NCI-H2107 (cell line): ENCODE measurements around the gene RTKN.
"Not testable (repeated sequence)": the region's sequence is repeated elsewhere in the genome, so short reads cannot be mapped to it uniquely, and the experiment has no call there.

ENCODE experiments used
- DNase-seq: peaks from one replicate; lab custom pipeline; 2025; lab: John Stamatoyannopoulos, UW

The RTKN gene

DNA sequence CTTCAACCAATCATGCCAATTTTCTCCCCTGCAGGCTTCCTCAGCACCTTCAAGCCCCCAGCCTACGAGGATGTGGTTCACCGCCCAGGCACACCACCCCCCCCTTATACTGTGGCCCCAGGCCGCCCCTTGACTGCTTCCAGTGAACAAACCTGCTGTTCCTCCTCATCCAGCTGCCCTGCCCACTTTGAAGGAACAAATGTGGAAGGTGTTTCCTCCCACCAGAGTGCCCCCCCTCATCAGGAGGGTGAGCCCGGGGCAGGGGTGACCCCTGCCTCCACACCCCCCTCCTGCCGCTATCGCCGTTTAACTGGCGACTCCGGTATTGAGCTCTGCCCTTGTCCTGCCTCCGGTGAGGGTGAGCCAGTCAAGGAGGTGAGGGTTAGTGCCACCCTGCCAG, 18.4 kb upstream of the RTKN start:
- not testable (repeated sequence) for DNase-seq

DNA sequence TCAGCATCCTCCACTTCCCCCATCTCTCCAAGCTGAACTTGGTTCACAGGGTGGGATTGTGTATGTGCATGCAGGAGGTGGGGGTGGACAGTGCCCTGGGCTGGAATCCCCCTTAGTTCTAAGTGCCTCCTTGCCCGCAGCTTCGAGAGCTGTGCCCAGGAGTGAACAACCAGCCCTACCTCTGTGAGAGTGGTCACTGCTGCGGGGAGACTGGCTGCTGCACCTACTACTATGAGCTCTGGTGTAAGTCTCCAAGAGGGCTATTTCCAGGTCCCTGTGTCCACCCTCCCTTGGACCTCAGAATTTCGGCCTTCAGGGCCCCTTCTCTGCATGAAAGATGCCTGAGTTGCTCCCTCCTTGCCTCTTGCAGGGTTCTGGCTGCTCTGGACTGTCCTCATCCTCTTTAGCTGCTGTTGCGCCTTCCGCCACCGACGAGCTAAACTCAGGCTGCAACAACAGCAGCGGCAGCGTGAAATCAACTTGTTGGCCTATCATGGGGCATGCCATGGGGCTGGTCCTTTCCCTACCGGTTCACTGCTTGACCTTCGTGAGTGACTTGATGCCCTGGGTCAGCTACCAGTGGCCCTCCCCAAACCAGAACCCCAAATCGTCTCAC, 17.9 kb upstream of the RTKN start:
- not testable (repeated sequence) for DNase-seq

DNA sequence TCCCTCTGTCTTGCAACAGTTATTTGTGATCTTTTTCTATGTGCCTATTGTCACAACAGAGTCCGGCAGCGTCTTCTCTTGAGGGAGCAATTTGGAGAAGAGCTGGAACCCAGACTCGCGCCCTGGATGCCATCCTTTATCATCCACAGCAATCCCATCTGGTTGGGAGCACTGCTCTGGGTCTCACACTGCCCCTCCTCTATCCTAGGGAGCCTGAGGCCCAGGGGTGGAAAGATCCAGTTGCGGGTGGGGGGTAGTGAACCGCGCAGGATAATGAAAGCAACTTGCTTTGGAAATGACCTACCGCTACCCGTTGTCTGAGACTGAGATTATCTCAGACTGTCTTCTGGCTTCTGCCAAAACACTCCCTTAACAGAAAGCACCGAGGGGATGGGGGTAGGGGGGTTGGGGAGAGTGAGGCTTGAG, 17.2 kb upstream of the RTKN start:
- no peak for DNase-seq

DNA sequence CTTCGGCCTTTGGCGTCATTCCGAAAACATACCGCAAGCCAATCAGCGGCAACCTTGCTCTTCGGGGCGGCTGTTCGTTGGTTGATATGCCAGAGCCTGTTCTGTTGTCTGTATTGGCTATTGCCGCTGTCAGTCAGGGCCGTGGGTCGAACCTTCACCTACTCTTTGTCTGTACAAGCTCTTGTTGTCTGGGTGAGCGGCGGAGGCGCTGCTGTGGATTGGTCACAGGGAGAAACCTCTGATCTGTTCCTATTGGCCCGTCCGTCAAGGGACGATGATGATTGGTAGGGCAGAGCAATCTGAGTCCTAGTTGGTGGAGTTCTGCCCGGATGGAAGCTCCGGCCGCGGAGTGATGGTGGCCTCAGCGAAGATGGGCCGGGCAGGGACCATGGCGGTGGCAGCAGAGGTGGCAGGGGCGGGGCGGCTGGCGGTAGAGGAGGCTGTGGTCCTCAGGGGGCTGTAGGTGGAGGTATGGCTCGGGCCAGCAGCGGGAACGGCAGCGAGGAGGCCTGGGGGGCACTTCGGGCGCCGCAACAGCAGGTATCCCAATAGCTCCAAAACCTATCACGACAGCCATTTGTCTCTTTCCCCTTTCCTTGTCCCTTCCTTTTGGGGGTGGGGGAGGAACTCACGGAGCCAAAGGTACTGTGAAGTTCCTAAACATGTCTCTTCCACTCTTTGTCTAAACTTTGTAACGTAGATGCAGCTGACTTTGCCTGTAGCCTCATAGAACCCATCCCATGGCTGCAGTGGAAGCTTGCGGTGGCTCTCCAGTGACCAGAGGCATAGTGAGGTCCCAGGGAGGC, 16.6 kb upstream of the RTKN start, which contains the start of gene WBP1:
WBP1 (plus strand) TSS at position 307 of the 806 bp plus-strand sequence; CDS start at position 472, 165 bp downstream.
- DNase-seq: peak; percentile 95

DNA sequence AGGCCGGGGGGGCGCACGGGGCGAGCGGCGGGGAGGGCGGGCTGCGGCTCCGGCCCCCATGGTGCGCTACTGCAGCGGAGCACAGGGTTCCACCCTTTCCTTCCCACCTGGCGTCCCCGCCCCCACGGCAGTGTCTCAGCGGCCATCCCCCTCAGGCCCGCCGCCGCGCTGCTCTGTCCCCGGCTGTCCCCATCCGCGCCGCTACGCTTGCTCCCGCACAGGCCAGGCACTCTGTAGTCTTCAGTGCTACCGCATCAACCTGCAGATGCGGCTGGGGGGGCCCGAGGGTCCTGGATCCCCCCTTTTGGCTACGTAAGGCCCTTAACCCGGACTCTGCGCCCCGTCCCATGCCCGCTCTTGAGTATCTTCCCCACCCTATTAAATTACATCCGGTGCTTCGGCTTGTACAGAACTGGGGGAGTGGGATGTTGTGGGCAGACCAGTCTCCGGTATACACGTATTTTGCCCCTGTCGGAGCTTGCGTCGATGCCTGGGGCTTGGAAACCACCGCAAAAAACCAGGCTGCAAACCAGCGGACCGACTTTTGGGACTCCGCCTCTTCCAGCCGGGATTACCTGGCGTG, 15.9 kb upstream of the RTKN start:
- peak; percentile 69 for DNase-seq

DNA sequence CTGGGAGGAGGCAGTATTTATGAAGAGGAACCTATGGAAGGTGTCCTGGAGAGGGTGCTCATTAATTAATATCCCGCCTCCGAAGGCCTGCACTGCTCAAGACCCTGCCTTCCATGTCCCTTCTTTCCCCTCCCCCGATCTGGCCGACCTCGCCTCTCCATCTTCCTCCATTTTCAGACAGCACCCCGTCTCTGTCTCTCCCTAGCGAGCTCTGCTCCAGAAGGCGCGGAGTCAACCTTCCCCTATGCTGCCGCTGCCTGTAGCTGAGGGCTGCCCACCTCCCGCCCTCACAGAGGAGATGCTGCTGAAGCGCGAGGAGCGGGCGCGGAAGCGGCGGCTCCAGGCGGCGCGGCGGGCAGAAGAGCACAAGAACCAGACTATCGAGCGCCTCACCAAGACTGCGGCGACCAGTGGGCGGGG, 15.4 kb upstream of the RTKN start:
- no peak for DNase-seq

DNA sequence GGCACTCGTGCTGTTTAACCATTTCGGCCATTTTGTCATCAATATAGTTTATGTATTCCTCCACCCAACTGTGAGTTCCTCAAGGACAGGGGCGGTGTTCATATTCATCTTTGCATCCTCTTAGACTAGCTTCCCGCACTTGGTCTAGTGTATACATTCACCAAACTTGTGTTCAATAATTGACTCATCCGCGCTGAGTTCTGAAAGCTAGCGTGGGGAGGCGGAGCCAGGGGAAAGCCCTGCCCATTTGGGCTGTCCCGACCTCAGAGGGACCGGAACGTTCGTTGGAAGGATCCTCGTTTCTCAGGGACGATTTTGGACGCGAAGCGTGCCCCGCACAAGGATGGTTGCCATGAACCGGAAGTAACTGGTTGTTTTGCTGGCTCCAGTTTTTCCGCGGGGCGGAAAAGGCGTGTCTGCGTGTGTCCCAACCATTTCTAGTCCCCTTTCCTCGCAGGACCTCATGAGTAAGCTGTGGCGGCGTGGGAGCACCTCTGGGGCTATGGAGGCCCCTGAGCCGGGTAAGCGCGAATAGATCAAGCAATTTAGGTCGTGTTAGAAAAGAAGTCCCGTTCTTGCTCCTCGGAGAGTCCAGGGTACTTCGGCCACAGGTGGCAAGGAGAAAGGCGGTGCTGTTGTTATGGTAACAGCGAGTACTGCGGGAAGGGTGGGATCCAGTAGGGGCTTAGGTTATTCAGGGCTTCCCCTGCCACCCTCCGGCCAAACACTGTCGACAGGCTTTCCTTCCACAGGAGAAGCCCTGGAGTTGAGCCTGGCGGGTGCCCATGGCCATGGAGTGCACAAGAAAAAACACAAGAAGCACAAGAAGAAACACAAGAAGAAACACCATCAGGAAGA, 13.1 kb upstream of the RTKN start, which contains the start of gene INO80B:
INO80B (plus strand) TSS at position 434 of the 858 bp plus-strand sequence; CDS start at position 464, 30 bp downstream.
- DNase-seq: peak; percentile 96

DNA sequence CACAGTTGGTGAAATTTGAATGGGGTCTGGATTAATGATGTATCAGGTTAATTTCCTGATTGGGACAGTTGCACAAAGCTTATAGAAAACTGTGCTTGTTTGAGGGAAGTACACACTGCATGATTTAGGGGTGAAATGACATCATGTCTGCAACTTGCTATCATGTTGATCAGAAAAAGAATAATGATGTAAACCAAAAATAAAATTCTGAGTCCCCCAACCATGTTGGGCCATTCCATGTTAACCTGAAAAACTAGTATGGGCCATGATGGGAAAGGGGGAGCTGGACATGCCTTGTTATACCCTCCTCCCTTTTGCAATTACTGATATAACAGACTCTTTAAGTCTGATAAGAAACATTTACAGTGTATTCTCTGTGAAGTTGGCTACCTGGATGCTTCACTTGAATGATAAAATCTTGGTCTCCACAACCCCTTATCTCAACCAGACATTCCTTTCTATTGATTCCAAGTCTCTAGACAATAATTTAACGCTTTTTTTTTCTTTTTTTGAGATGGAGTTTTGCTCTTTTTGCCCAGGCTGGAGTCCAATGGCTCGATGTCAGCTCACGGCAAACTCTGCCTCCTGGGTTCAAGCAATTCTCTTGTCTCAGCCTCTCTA, 8.9 kb upstream of the RTKN start:
- no peak for DNase-seq

DNA sequence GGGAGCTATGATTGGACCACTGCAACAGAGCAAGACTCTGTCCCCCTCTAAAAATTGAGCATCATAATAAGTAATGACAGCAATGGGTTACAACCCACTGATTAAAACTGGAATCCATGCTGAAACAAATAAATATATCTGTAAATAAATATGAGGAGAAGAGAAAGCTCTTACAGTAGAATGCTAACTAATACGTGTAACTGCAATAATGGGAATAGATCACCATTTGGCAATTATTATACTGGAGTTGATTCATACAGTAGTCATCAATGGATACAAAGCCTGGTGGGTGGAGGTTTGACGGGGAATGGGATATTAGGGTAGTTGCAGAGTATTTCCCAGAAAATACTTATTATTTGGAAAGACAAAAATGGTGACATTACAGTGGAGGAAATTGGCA, 7.0 kb upstream of the RTKN start:
- no peak for DNase-seq

DNA sequence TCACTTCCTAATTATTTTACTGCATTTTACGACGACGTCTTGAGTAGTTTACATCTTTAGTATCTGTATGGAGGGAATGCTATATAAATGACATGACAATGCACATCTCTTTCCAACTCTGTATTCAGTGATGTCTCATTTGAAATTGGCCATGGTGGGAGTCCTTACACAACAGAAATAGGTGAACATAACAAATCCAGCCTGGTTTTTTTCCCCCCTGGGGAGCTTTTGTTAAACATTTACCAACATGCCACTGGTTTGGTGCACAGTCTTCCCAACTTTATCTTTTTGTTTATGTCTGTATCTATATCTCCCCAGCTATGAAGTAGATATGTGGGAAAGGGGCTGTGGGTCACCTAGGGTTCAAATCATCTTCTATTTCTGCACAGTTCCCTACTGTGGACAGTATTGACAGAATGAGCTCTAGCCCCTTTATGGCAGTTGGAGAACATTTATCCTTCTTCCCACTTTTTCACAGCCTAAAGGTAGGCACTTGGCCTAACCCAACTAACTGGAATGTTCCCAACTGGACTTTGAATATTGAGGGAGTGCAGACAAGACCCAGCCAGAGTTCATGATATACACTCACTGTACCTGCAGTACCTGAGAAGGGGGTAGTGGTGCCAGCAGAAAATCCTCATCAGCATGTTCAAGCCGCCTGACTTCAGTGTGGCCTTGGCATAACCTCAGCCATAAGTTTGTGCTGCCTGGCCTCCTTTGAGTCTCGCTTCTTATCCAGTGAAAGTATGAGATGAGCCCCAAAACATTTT, 5.7 kb upstream of the RTKN start:
- no peak for DNase-seq

DNA sequence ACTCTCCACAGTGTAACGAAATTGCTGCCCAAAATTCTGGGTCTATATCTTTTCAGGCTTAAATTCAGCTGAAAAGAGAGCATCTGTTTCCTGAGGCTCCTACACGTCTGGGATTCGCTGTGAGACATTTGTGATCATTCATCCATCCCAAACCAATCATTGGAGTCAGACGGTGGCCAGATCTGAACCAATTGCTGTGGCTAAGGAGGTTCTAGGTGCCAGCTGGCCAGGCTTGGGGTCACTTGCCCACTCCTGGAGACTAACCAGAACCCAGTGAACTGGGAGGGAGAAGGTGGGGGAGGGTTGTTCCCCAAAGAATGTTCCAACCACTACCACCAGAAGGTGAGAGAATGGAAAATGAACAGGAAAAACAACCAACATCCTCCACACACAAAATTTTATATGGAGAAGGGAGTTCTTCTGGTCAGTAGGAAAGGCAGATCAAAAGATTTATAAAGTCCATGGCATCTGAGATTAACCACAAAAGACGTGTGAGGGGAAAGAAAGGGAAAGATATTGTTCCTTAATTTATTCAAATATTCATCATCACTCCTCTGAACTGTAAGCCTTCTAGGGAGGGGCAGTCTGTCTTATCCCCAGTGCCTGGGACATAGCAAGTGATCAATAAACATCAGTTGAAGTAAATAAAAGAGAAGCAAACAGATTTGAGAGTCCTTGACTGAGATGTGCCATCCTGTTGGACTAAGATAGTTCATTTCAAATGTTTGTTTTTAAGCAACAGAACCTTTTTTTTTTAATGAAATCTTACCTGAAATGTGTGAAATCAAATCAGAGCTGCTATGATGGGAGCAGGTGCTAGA, 3.0 kb upstream of the RTKN start:
- DNase-seq: no peak

DNA sequence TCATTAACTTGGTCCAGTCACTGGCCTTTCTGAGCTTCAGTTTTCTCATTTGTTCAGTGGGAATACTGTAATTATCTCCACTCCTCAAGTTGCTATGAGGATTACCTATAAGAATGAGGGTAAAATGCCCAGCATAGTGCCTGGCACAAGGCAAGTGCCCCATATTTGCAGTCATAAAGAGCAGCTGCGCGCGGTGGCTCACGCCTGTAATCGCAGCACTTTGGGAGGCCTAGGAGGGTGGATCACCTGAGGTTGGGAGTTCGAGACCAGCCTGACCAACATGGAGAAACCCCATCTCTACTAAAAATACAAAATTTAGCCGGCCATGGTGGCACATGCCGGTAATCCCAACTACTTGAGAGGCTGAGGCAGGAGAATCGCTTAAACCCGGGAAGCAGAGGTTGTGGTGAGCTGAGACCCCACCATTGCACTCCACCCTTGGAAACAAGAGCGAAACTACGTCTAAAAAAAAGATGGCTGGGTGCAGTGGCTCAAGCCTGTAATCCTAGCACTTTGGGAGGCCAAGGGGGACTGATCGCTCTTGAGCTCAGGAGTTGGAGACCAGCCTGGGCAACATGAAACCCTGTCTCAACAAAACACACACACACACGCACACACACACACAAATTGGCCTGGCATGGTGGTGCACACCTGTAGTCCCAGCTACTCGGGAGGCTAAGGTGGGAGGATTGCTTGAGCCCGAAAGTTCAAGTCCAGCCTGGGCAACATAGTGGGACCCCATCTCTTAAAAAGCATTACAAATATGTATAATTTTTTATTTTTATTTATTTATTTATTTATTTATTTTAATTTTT, 953 bp upstream of the RTKN start:
- DNase-seq: not testable (repeated sequence)

DNA sequence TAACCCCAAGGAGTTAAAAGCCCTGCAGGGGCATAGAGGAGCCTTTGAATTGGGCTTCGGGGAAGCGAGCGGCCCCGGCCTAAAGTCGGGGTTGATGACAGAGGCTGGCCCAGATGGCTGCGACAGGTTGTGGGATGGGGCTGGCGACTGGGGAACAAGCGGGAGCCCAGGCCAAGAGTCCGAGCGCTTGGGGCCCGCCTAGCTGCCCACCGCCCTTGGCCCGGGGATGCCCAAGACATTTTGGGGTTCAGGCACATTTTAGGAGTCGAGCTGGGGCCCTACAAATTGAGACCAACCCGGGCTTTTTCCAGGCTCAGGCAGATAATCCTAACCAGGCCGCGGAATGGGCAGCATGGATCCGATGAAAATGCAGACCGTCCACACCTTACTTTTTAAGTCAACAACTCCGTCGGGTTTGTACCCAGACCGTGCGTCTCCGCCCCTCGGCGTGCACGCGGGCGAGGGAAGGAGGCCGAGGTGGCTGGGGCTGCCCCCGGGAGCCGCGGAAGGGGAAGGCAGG, 507 bp downstream of the RTKN start:
- no peak for DNase-seq

DNA sequence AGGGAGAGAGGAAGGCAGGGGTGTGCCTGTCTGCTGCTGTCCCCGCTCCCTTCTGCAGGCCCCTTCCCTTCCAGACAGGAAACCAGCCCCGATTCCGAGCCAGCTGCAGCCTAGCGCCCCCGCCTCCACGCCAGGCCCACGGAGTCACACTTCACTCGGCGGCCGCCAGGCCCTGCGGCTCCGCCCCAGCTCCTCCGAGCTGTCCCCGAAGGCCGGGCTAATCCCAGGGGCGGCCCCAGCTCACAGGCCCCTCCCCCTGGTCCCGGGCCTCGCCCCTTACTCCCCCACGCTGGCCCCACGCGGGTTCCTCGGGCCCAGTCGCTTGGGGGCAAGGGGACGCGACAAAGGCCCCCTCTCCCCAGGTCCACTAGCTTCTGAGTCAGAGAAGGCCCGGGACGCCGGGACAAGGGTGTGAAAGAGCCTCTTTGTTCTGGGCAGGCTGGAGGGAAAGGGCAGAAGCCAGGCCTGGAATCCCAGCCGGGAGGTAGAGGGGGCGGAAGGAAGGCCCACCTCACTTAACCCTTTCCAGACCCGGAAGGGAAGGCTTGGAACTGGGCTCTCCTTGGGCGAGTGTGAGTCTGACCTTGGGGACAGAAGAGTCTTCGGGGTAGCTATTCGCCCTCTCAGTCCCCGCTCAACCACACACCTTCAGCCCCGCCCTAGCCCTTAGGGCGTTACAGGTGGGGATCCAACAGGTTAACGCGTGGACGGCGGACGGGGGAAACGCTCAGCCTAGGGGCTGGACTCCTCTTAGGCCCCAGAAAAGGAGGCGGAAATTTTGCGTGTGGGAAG, 1.2 kb downstream of the RTKN start:
- no peak for DNase-seq

DNA sequence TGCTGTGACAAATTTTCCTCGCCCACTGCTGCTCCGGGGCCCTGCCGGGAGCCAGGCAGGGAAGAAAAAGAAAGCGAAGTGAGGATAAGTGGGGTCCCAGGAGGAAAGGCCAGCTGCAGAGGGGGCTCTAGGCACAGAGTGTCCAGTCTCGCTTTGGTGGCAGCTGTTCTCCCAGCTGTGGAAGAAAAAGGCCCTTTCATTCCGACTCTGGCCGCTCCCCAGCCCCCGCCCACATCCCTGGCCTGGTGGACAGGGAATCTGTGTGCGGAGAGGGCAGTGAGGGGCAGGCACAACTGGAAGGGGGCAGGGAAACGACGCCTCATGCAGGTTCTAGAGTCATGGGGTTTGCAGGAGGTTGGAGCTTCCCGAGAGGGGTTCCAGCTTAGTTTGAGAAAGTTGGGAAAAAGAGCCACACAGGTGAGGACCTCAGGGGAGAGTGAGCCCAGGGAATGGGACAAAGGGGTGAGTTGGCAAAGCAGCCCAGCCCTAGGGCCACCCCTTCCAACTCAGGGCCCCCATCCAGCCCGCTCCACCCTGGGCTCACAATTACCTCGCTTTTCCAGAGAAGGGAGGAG, 1.8 kb downstream of the RTKN start:
- DNase-seq: no peak

DNA sequence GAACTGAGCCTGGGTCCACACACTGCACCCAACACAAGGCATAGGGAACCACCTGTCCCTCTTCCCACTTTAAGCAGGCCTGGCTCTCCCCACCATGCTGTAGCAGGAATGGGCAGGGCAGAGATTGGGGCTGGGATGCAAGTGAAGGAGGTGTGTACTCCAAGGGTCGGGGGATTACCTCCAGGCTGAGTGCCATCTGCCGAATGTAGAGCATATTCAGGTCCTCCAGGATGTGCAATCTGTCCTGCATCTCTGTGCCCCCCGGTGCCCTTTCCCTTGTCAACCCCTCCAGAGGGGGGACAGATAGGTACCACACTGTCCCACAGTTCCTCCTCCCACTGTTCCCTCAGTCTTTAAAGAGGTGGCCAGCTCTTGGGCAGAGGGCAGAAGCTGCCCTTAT, 2.4 kb downstream of the RTKN start:
- no peak for DNase-seq

DNA sequence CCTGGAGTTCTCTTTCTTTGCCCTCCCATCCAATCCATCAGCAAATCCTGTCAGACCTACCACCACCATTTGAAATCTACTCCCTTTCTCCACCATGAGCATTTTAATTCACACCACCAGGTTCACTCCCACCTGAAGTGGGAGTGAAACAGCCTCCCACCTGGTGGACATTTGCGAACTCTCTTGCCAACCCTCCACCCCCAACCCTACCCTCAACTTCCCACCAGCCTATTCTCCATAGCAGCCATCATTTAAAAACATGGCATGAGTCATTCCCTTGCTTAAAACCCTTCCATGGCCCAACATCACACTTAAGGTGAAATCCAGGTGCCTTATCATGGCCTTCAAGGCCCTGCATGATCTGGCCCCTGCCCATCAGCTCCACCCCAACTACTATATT, 3.5 kb downstream of the RTKN start:
- no peak for DNase-seq
